HepG2 (cell line): ENCODE measurements around the gene APC2. TPM values are rescaled to one million over a fixed set of nuclear protein-coding genes. Genes with fewer than 3 reads are reported as not detected.
A peak's percentile ranks its signal among the peaks of the same experiment; 100 is the strongest.

ENCODE experiments used
- ATAC-seq: fragments of 200-7000 bp; cut with Tn5 transposase; 3 replicates; pipeline ENCODE4 v1.9.1; 2020; ENCODE audit warnings: mild to moderate bottlenecking, moderate library complexity
- BruUV-seq: library from RNA; stranded (reverse); fragments of 400-500 nt; replicated peaks from 2 replicates; lab custom pipeline; 2021; lab: Mats Ljungman, UMichigan
- CTCF ChIA-PET: fragments of 300-600 bp; formaldehyde crosslinking; extraction: SDS; loops from one replicate; lab custom pipeline; 2021; ENCODE audit warnings: low total read pairs, inconsistent platforms, low intra/inter-chr PET ratio; lab: Yijun Ruan, JAX
- POLR2A ChIA-PET: fragments of 350-600 bp; sonication (Branson Sonifier 250); formaldehyde crosslinking; loops from one replicate; lab custom pipeline; 2020; ENCODE audit warnings: antibody characterized with exemption, inconsistent platforms; lab: Yijun Ruan, JAX
- DNase-seq: peaks from one replicate; pipeline ENCODE4 v3.0.0-alpha.2; 2015; ENCODE audit warnings: low spot score
- FAIRE-seq: peaks from 3 replicates; lab custom pipeline; 2011; peaks lifted over from hg19 to GRCh38; lab: Jason Lieb, UNC
- H2AFZ ChIP-seq: one replicate; pipeline ENCODE4 v1.6.1; 2011; ENCODE audit warnings: low read length, inconsistent platforms
- H3K27ac ChIP-seq: fragments of 300-600 bp; 3 replicates; pipeline ENCODE4 v1.8.0; 2011; ENCODE audit warnings: mixed run types, mild to moderate bottlenecking, mixed read lengths, low read length, inconsistent platforms; ENCODE audit not compliant: insufficient read depth; ENCODE audit errors: extremely low read length
- H3K27me3 ChIP-seq, 2 experiments: fragments of 200-600 bp in 1 of 2; 2 replicates in 1 of 2; 3 replicates in 1 of 2; pipeline versions ENCODE4 v1.6.0 to v1.8.0; 2011; ENCODE audit warnings: low read length in 2 of 2, mild to moderate bottlenecking in 2 of 2, moderate library complexity in 2 of 2, inconsistent platforms in 1 of 2; ENCODE audit not compliant: insufficient read depth in 2 of 2, control insufficient read depth in 1 of 2
- H3K36me3 ChIP-seq, 2 experiments: fragments of 200-600 bp in 1 of 2; replicated peaks in 1 of 2; 2 replicates in 1 of 2; 3 replicates in 1 of 2; pipeline versions ENCODE4 v1.5.1 to v1.8.0; 2011; ENCODE audit warnings: low read length in 2 of 2, inconsistent platforms in 1 of 2; ENCODE audit not compliant: insufficient read depth in 2 of 2, control insufficient read depth in 1 of 2
- H3K4me1 ChIP-seq: 2 replicates; pipeline ENCODE4 v1.5.1; 2012; ENCODE audit warnings: low read length, inconsistent platforms; ENCODE audit not compliant: insufficient read depth
- H3K4me2 ChIP-seq: 2 replicates; pipeline ENCODE4 v1.6.0; 2011; ENCODE audit warnings: low read depth, low read length, inconsistent platforms
- H3K4me3 ChIP-seq, 3 experiments: fragments of 200-600 bp in 1 of 3; sonication (generic), shearing (Covaris generic) in 1 of 3; replicated peaks in 1 of 3; 2 replicates each; pipeline ENCODE4 v1.5.1; 2011 to 2016; ENCODE audit warnings: low read length in 3 of 3, inconsistent platforms in 2 of 3, low read depth in 2 of 3, mild to moderate bottlenecking in 2 of 3, control low read depth in 1 of 3, mixed read lengths in 1 of 3; ENCODE audit not compliant: insufficient read depth in 1 of 3
- H3K79me2 ChIP-seq: one replicate; pipeline ENCODE4 v1.6.1; 2011; ENCODE audit warnings: low read length, inconsistent platforms; ENCODE audit not compliant: insufficient read depth
- H3K9ac ChIP-seq: 2 replicates; pipeline ENCODE4 v1.6.0; 2011; ENCODE audit warnings: mild to moderate bottlenecking, low read depth, low read length, inconsistent platforms; ENCODE audit not compliant: insufficient read depth
- H3K9me3 ChIP-seq: 2 replicates; pipeline ENCODE4 v1.5.1; 2012; ENCODE audit warnings: mild to moderate bottlenecking, low read length
- H4K20me1 ChIP-seq: 2 replicates; pipeline ENCODE4 v1.6.0; 2011; ENCODE audit warnings: inconsistent platforms, mild to moderate bottlenecking, low read length, moderate library complexity; ENCODE audit not compliant: insufficient read depth
- ELF3 ChIP-seq: IDR thresholded peaks from 2 replicates; pipeline ENCODE4 v1.6.1; 2016; ENCODE audit warnings: missing genetic modification reagents, missing compliant biosample characterization
- GATAD2A ChIP-seq: IDR thresholded peaks from 2 replicates; pipeline ENCODE4 v1.6.1; 2016
- HDAC2 ChIP-seq: sonication (generic); formaldehyde crosslinking; IDR thresholded peaks from 2 replicates; pipeline ENCODE4 v1.4.0; 2020; ENCODE audit warnings: missing genetic modification reagents
- HNRNPK ChIP-seq: fragments of 200-400 bp; formaldehyde crosslinking; IDR thresholded peaks from 2 replicates; pipeline ENCODE4 v1.6.1; 2018; ENCODE audit warnings: low read length, low read depth, moderate library complexity, mild to moderate bottlenecking; ENCODE audit not compliant: poor library complexity, severe bottlenecking
- HNRNPLL ChIP-seq: fragments of 200-400 bp; formaldehyde crosslinking; IDR thresholded peaks from 2 replicates; pipeline ENCODE4 v1.6.1; 2017; ENCODE audit warnings: mild to moderate bottlenecking, low read depth, low read length; ENCODE audit not compliant: poor library complexity, severe bottlenecking
- RAD21 ChIP-seq: fragments of 450-650 bp; formaldehyde crosslinking; IDR thresholded peaks from 2 replicates; pipeline ENCODE4 v1.5.0; 2020; ENCODE audit warnings: mild to moderate bottlenecking
- SP5 ChIP-seq: IDR thresholded peaks from 2 replicates; pipeline ENCODE4 v1.6.1; 2016; ENCODE audit warnings: low read depth, borderline replicate concordance
- XRCC5 ChIP-seq: fragments of 200-400 bp; formaldehyde crosslinking; optimal IDR thresholded peaks from 2 replicates; pipeline ENCODE3; 2017; ENCODE audit warnings: mild to moderate bottlenecking, low read length
- YY1 ChIP-seq: IDR thresholded peaks from 2 replicates; pipeline ENCODE4 v1.6.1; 2011; ENCODE audit warnings: low read length, low read depth, moderate library complexity, mild to moderate bottlenecking; ENCODE audit not compliant: insufficient read depth, insufficient replicate concordance
- ZFP36 ChIP-seq: fragments of 150-350 bp; IDR thresholded peaks from 2 replicates; pipeline ENCODE4 v1.6.1; 2018; ENCODE audit warnings: borderline replicate concordance, low read length, low read depth; ENCODE audit not compliant: partially characterized antibody
- ZIK1 ChIP-seq: sonication (generic); formaldehyde crosslinking; IDR thresholded peaks from 2 replicates; pipeline ENCODE4 v1.5.0; 2020; ENCODE audit warnings: mild to moderate bottlenecking, low read depth, missing genetic modification reagents, borderline replicate concordance
- ZMYM2 ChIP-seq: sonication (generic); formaldehyde crosslinking; IDR thresholded peaks from 2 replicates; pipeline ENCODE4 v1.8.0; 2022; ENCODE audit warnings: mild to moderate bottlenecking, missing genetic modification reagents
- ZMYM3 ChIP-seq: sonication (generic); formaldehyde crosslinking; IDR thresholded peaks from 2 replicates; pipeline ENCODE4 v1.5.1; 2020; ENCODE audit warnings: mild to moderate bottlenecking, missing genetic modification reagents
- ZNF605 ChIP-seq: sonication (generic); formaldehyde crosslinking; IDR thresholded peaks from 2 replicates; pipeline ENCODE4 v1.8.0; 2022; ENCODE audit warnings: mild to moderate bottlenecking, missing genetic modification reagents
- ZNF615 ChIP-seq: sonication (generic); formaldehyde crosslinking; IDR thresholded peaks from 2 replicates; pipeline ENCODE4 v1.5.0; 2020; ENCODE audit warnings: mild to moderate bottlenecking, missing genetic modification reagents, borderline replicate concordance
- WGBS: methylation state at CpG from one replicate; pipeline ENCODE4 v1.1.6; 2017; ENCODE audit warnings: low lambda C conversion rate; 5-methylcytosine and 5-hydroxymethylcytosine counted together
- in situ Hi-C: cut with HindIII; loops from 2 replicates; pipeline ENCODE4 v1.10.0; 2017; ENCODE audit warnings: low pct_unique_long_range_greater_than_20kb; ENCODE audit not compliant: extremely low pct_ligation_motif_present
- intact Hi-C: fragments of 100-400 bp; cut with micrococcal nuclease; formaldehyde crosslinking; loops from one replicate; pipeline ENCODE4 v1.10.0; 2022; ENCODE audit not compliant: unreplicated experiment
- polyA plus RNA-seq, 8 experiments: library from polyadenylated mRNA; depleted of rRNA in 3 of 8; stranded (reverse) in 7 of 8; unstranded in 1 of 8; fragments of >200 nt; fragmentation: Illumina TruSeq in 4 of 8; extraction: Trizol in 4 of 8; gene quantifications; 2 replicates each; pipeline versions ENCODE4 v1.2.1 to v1.2.3, GENCODE V29; 2011 to 2016; ENCODE audit warnings: low read depth in 4 of 8, missing spikeins in 1 of 8, mixed read lengths in 1 of 8; ENCODE audit not compliant: insufficient read depth in 1 of 8
- total RNA-seq, 5 experiments: library from RNA; depleted of rRNA; stranded (reverse); fragments of >200 nt; fragmentation: Illumina TruSeq; extraction: Trizol; gene quantifications; 2 replicates each; pipeline ENCODE4 v1.2.3, GENCODE V29; 2016; ENCODE audit warnings: low read depth in 1 of 5
- TF ChIP-seq, protein P1 (sequence below): sonication (generic); formaldehyde crosslinking; IDR thresholded peaks from 2 replicates; pipeline ENCODE4 v1.4.0; 2020; ENCODE audit warnings: missing genetic modification reagents
- TF ChIP-seq, protein P2 (sequence below): sonication (generic); formaldehyde crosslinking; IDR thresholded peaks from 2 replicates; pipeline ENCODE4 v1.8.0; 2022; ENCODE audit warnings: missing genetic modification reagents, mild to moderate bottlenecking, borderline replicate concordance
- TF ChIP-seq, protein P3 (sequence below): sonication (generic); formaldehyde crosslinking; IDR thresholded peaks from 2 replicates; pipeline ENCODE4 v1.4.0; 2020; ENCODE audit warnings: missing genetic modification reagents

Gene APC2
- total and polyA plus RNA-seq, 2 of the 13 experiments (the other 11 are each of a cell fraction or from before 2014, with no cell fraction given): 0.08 to 0.22 TPM

DNA sequence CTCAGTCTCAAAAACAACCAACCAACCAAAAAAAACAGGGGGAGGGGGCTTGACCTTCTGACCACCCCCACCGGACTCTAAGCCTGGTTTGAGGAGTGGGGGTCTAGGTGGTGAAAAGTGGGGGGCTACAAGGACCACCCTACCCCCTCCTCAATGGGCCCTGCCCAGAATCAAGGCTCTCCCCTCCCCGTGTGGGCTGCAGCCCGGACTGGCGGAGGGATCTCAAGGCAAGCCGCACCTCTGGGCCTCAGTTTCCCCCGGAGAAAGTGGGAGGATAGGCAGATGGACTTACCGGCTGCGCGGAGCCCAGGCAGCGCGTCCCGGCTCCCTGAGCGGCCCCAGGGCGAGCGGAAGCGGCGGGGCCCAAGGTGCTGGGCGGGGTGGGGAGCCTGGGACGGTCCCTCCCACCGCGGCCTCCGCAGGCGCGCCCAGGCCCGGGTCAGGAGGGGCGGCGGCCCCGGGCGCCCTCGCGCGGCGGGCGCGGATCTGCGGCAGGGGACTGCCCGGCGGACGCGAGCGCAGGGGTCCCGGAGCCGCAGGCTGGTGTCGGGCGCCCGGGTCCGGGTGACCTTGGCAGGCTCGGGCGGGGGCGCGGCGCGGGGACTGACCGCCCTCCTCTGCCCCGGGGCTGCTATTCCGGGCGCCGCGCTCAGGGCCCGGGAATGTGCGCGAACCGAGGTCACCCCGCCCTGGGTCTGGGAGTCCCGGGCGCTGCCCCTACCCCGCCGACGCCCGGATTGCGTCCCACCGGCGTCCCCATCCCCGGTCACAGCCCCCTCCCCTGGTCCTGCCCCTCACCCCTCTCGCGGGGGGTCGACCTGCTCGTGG lies 63.0 kb downstream of the APC2 start, which contains the start of gene ADAMTSL5 (continued):
- TF ChIP-seq HDAC2 (peak; percentile 49; the same call in 1 of the 2 replicates), ELF3 (CRISPR knock-in tag) (peak; percentile 54), ZFP36 (no peak), SP5 (CRISPR knock-in tag) (peak; percentile 79)
- TF ChIP-seq, all 625 proteins: peak for 73

DNA sequence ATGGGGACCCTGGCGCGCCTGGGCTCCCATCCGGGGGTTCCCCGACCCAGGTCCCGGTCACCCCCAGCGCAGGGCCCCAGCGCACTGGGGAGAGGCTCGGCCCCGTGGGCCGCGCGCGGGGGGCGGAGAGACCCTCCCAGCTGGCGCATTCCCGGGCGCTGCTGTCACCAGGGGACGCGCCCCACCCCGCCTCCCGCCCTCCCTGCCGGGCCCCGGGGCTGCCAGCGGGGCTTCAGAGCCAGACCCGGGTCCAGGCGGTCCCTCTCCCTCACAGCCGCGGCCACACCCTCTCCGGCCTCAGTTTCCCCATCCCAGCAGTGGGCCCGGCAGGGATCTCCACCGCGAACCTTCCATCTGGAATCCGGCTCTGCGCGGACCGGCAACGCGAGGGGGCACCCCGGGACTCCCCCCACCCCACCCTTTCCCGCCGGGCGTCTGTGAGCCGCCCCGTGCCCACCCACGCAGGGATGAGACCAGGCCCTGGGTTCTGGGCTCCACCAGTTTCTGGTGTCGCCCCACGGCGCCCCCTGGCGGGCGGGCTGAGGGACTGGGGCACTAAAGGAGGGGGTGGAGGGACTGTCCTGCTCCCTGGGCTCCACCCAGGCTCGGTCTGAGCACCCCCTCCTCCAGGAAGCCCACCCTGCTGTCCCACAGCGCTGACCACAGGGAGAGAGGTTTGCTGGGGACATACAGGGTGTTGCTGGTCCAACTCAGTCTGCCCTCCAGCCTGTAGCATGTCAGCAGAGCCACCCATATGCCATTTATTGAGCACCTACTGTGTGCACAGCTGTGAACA lies 63.8 kb downstream of the APC2 start:
- in situ Hi-C loops (loop anchor here (5.0 kb wide), 1 partner anchor 56 kb away; no protein-coding TSS in a partner anchor), intact Hi-C loops (no loop called here)
- Histone ChIP-seq H3K36me3 (no peaks in the 10 kb centered on the region), H3K9me3 (no peaks in the 10 kb centered on the region), H2AFZ (no peak overlapping the region), H3K4me1 (peaks cover 34% of the 10 kb centered on the region), H3K79me2 (no peaks in the 10 kb centered on the region), H3K9ac (peak overlapping the region; percentile 43; the same call in 1 of the 2 replicates), H3K4me2 (peak overlapping the region; percentile 75), H3K4me3 (peak overlapping the region; percentile 50 to 73 (median 71); a peak in 4 of 6 replicates), H3K27ac (no peak overlapping the region), H3K27me3 (peaks cover 0 to 15% of the 10 kb centered on the region in 2 experiments; a peak in 3 of 5 replicates), H4K20me1 (no peaks in the 10 kb centered on the region)
- ATAC-seq: peak; percentile 70
- FAIRE-seq: no peak
- no TSS peak for BruUV-seq
- no peak for DNase-seq
- CTCF ChIA-PET: interaction anchor here (1.3 to 2.1 kb wide), 3 partner anchors 10 to 76 kb away, joined by 4 to 8 read pairs (median 5); partner anchors contain the start of gene RPS15
- POLR2A ChIA-PET: no interaction called here
- 0% methylated on average over 13 of the region's 52 CpGs for WGBS
- peak; percentile 55 for TF ChIP-seq HNRNPK
- peak; percentile 59 for TF ChIP-seq RAD21
- TF ChIP-seq, protein P1, sequence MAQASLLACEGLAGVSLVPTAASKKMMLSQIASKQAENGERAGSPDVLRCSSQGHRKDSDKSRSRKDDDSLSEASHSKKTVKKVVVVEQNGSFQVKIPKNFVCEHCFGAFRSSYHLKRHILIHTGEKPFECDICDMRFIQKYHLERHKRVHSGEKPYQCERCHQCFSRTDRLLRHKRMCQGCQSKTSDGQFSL (CRISPR knock-in tag): 0 out of 2 replicates have a peak, but pooled peaks have one; percentile 33
- peak; percentile 9 for TF ChIP-seq YY1
- TF ChIP-seq ZMYM2: peak; percentile 86; the same call in 1 of the 2 replicates
- TF ChIP-seq ZIK1: 0 out of 2 replicates have a peak, but pooled peaks have one; percentile 28
- TF ChIP-seq ZNF605 (CRISPR knock-in tag): no peak
- TF ChIP-seq ZMYM3 (CRISPR knock-in tag): peak; percentile 81
- TF ChIP-seq, protein P2, sequence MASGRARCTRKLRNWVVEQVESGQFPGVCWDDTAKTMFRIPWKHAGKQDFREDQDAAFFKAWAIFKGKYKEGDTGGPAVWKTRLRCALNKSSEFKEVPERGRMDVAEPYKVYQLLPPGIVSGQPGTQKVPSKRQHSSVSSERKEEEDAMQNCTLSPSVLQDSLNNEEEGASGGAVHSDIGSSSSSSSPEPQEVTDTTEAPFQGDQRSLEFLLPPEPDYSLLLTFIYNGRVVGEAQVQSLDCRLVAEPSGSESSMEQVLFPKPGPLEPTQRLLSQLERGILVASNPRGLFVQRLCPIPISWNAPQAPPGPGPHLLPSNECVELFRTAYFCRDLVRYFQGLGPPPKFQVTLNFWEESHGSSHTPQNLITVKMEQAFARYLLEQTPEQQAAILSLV (CRISPR knock-in tag): no peak
- no peak for TF ChIP-seq GATAD2A (CRISPR knock-in tag)
- TF ChIP-seq XRCC5: peak; percentile 21
- TF ChIP-seq HNRNPLL: peak; percentile 22
- no peak for TF ChIP-seq ZNF615 (CRISPR knock-in tag)
- TF ChIP-seq, protein P3, sequence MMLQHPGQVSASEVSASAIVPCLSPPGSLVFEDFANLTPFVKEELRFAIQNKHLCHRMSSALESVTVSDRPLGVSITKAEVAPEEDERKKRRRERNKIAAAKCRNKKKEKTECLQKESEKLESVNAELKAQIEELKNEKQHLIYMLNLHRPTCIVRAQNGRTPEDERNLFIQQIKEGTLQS: peak; percentile 62; the same call in 1 of the 2 replicates
